GM12874 (cell line): Measurements from ENCODE around the gene ST6GALNAC4.

ENCODE experiments used
- TF ChIP-seq, protein P1 (sequence below): IDR thresholded peaks from 2 replicates; pipeline ENCODE4 v1.5.1; 2011; ENCODE audit warnings: low read depth, mild to moderate bottlenecking, control low read depth, low read length, moderate library complexity; ENCODE audit not compliant: insufficient read depth

Gene ST6GALNAC4

DNA sequence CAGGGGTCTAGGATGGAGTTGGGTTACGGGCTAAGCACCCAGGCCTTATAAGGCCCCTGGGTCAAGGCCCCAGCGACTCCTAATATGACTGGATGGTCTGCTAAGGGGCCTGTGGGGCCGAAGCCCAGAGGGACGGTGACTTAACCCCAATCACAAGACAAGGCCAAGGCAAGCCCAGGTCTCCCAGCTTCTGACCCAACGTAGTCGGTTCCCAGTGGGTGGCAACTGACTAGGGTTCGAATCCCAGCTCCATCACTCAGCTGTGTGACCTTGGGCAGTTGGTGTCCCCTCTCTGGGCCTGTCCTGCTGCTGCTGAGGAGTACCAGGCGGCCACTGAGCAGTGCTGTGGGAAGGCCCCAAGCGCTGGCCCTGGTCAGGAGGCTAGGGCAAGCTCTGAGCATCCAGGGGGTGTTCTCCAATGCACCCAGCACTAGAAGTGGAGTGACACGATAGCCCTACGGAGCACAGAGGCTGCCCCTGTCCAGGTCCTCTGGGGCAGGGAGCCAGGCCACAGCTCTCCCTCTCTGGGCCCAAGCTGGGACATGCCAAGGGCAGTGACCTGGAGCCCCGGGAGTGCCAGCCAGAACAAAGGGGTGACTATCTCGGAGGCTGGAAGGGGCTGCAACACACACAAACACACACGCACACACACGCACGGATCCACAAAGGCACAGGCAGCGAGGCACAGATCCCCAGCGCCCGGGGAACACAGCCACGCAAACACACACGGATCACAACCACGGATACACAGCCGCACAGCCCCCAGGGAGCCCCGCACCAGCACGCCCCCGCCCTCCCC is 39.9 kb downstream of the ST6GALNAC4 start:
- TF ChIP-seq, protein P1, sequence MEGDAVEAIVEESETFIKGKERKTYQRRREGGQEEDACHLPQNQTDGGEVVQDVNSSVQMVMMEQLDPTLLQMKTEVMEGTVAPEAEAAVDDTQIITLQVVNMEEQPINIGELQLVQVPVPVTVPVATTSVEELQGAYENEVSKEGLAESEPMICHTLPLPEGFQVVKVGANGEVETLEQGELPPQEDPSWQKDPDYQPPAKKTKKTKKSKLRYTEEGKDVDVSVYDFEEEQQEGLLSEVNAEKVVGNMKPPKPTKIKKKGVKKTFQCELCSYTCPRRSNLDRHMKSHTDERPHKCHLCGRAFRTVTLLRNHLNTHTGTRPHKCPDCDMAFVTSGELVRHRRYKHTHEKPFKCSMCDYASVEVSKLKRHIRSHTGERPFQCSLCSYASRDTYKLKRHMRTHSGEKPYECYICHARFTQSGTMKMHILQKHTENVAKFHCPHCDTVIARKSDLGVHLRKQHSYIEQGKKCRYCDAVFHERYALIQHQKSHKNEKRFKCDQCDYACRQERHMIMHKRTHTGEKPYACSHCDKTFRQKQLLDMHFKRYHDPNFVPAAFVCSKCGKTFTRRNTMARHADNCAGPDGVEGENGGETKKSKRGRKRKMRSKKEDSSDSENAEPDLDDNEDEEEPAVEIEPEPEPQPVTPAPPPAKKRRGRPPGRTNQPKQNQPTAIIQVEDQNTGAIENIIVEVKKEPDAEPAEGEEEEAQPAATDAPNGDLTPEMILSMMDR = no peak

DNA sequence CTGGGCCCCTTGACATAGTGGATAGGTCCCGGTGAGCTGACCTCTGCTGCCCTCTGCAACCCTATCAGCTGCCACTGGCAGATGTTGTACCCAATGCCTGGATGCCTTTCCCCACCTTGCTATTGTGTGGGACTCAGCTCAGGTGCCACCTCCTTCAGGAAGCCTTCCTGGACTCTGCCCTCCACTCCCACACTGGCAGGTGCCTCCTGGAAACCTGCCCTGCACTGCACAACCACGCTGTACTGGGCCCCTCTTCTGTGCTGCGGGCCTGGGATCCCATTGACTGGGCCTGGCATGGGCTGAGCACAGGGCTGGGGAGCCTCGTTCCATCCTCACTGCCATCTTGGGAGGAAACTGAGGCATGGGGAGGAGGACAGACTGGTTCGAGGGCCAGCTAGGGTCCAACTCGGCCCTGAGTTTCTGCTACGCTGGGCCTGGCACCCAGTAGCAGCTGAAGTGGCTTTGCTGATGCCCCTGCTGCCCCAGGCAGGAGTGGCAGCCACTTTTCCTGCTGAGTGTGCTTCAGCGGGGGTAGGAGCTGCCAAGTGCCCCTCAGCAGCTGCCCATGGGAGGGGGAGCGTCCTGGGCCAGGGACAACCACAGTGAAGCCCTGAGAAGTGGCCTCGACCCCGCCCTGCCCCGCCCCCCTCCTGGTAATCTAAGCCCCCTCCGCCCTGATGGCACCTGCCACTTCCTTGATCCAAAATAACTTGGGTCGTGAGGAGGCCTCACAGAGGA is 40.6 kb downstream of the ST6GALNAC4 start:
- TF ChIP-seq, protein P1 = no peak

DNA sequence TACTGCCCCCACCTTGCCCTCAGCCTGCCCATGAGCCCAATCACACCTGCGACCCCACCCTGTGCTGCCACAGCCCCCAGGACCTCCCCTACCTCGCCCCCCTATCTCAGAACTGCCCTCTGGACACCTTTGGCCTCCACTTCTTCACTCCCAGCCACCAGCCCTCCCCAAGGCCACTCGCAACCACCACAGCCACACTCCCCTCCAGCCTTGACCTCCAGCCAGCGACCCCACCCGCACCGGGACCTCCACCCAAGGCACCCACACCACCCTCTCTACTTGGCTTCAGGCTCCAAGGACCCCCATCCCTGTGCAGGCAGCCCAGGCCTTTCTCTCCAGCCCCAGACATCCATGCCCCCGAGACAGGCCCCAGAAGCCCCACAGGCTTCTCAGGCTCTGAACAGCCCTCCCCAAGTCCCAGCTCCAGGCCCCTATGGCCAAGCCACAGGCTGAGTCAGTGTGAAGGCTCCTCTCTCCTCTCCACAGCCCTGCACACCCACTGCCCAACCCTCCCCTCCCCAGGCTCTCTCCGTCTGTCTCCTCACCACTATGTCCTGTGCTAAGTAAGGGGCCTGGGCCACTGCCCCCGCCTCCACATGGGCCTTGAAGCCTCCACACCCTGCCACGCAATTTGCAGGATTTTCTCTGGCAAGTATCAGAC is 41.4 kb downstream of the ST6GALNAC4 start:
- TF ChIP-seq, protein P1 = no peak

DNA sequence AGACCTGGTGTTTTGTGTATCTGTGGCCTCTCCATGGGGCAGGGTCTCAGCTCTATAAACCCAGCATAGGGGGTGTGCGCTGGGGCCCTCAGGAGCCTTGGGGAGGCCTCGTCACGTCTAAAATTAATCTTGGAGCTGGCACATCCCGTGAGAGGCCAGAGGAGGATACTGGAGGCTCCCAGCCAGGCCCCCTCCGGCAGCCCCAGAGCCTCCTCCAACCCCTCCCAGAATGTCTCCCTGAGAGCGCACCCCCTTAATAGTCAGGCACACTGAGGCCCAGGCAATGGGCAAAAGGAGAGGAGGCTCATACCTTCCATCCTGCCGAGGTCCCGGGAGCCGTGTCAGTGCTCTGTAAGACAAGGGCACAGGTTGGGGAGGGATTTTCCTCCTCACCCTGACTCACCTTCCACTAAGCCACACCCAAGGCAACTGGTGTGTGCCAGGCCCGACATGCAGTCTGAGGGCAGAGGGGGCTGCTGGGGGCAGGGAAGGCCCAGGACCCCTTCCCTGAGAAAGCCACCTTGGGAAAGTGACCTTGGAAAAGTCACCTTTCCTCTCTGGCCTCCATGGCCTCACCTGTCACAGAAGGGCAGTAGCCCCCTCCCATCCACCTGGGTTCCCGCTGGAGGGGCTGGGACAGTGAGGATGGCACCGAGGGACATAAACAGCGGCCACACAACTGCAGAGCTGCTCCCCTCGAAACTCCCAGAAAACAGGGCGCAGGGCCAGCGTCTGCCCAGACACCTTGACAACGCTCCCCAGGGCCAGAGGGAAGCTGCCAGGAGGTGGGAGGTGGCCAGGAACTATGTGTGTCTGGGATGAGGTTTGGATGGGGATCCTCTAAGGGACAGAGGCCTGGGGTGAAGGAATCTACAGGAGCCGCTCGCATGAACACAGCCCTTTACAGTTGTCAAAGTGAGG is 42.3 kb downstream of the ST6GALNAC4 start:
- TF ChIP-seq, protein P1 = no peak

DNA sequence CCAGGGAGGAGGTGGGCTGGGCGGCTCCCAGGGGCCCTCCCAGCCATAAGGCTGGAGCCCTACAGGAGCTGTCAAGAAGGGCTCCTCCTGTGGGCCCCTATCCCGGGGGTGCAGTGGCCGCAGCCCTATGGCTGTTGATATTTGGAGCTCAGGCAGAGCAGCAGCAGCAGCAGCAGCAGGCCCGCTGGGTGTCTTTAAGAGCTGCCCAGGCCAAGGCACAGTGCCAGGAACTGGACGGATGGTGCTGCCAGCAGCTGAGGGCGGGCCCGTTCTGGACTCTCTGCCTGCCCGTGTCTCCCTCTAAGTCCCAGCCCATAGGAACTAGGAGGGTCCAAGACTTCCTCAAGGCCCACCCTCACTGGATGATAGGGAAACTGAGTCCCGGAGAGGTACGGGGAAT is 43.0 kb downstream of the ST6GALNAC4 start:
- TF ChIP-seq, protein P1 = no peak

DNA sequence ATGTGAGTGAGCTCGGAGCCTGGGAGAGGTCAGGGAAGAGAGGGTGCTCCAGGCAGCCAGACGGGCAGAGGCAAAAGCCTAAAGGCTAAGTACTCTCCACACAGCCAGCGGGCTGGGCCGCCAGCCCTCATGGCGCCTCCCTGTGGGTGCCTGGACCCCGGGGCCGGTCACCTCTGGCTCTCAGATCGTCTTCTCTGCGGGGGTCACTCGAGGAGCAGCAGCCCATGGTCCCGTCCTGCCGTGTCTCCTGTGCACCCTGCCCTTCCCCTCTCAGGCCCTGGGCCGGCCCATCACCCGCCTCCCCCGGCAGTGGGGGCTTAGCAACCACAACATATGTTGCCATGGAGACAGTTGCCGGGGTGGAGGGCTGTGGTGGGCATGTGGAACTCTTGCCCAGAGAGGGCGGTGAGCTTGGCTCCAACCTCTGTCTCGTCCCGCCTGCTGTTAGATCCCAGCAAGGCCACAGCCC is 43.6 kb downstream of the ST6GALNAC4 start:
- TF ChIP-seq, protein P1 = no peak
